BJ (cell line): ENCODE results near the gene STON1. TPM values are rescaled to one million over a fixed set of nuclear protein-coding genes. Genes with fewer than 3 reads are reported as not detected.
"Not testable (repeated sequence)": the region's sequence is repeated elsewhere in the genome, so short reads cannot be mapped to it uniquely, and the experiment has no call there.

Source experiments
- CTCF ChIA-PET: fragments of 350-600 bp; formaldehyde crosslinking; extraction: SDS; loops from one replicate; lab custom pipeline; 2021; ENCODE audit warnings: antibody characterized with exemption, inconsistent platforms; lab: Yijun Ruan, JAX
- POLR2A ChIA-PET: fragments of 300-600 bp; sonication (Branson Sonifier 250); formaldehyde crosslinking; extraction: SDS; loops from one replicate; lab custom pipeline; 2021; ENCODE audit warnings: antibody characterized with exemption; lab: Charles Lee
- DNase-seq: peaks from one replicate; pipeline ENCODE4 v3.0.0-alpha.2; 2011; ENCODE audit warnings: low read depth
- H3K27me3 ChIP-seq: 2 replicates; pipeline ENCODE4 v1.6.0; 2011; ENCODE audit warnings: low read length; ENCODE audit not compliant: control insufficient read depth, insufficient read depth
- H3K36me3 ChIP-seq: 2 replicates; pipeline ENCODE4 v1.5.1; 2011; ENCODE audit warnings: low read length; ENCODE audit not compliant: control insufficient read depth, insufficient read depth
- H3K4me3 ChIP-seq: 2 replicates; pipeline ENCODE4 v1.5.1; 2011; ENCODE audit warnings: low read depth, mild to moderate bottlenecking, control low read depth, low read length
- CTCF ChIP-seq: IDR thresholded peaks from 2 replicates; pipeline ENCODE4 v1.5.1; 2011; ENCODE audit warnings: low read depth, mild to moderate bottlenecking, control low read depth, inconsistent platforms, low read length, moderate library complexity; ENCODE audit not compliant: insufficient read depth
- polyA plus RNA-seq: library from polyadenylated mRNA; depleted of rRNA; stranded (reverse); fragments of >200 nt; gene quantifications from 2 replicates; pipeline ENCODE4 v1.2.3, GENCODE V29; 2011

Gene STON1
- polyA plus RNA-seq, 1 experiment, result 4.0 TPM

- DNase-seq, result no peak
- no peak for TF ChIP-seq CTCF
- no peak overlapping the region for H3K4me3 ChIP-seq
- CTCF ChIA-PET, result no interaction called here
- no peaks in the 10 kb centered on the region for H3K27me3 ChIP-seq
- H3K36me3 ChIP-seq, result no peaks in the 10 kb centered on the region
- POLR2A ChIA-PET, result no interaction called here
These were observed 77.5 kb downstream of the STON1 start for GRCh38 chr2:48607307-48608014.

- DNase-seq, result no peak
- Histone ChIP-seq H3K4me3 (no peak overlapping the region), H3K27me3 (no peaks in the 10 kb centered on the region), H3K36me3 (no peaks in the 10 kb centered on the region)
- TF ChIP-seq CTCF, result no peak
- ChIA-PET POLR2A (no interaction called here), CTCF (interaction anchor here (1.2 kb wide), 1 partner anchor 13 kb away, joined by 4 read pairs; no protein-coding TSS in a partner anchor)
These were observed 83.3 kb downstream of the STON1 start for GRCh38 chr2:48613211-48613610.

- not testable (repeated sequence) for H3K27me3 ChIP-seq, DNase-seq
These were observed 84.6 kb downstream of the STON1 start for GRCh38 chr2:48614581-48614980.

GRCh38 chr2:48617618-48618017 is 87.7 kb downstream of the STON1 start, which contains the start of gene GTF2A1L:
GTF2A1L (plus strand) TSS chr2:48617856; CDS start chr2:48617875, 19 bp downstream.
- Histone ChIP-seq H3K27me3 (no peaks in the 10 kb centered on the region), H3K36me3 (no peaks in the 10 kb centered on the region), H3K4me3 (no peak within 1 kb of the TSS)
- DNase-seq, result no peak
- CTCF ChIA-PET, result no interaction called here
- no peak for TF ChIP-seq CTCF
- POLR2A ChIA-PET, result no interaction called here

More at GRCh38 chr2:48614581-48614980, 84.6 kb downstream of the STON1 start:
- H3K36me3 ChIP-seq, POLR2A ChIA-PET, CTCF ChIA-PET, H3K4me3 ChIP-seq: not testable (repeated sequence)

GRCh38 chr2:48619526-48619925 is 89.6 kb downstream of the STON1 start:
- ChIA-PET CTCF (no interaction called here), POLR2A (no interaction called here)
- no peak overlapping the region for H3K4me3 ChIP-seq
- H3K27me3 ChIP-seq, result no peaks in the 10 kb centered on the region
- no peaks in the 10 kb centered on the region for H3K36me3 ChIP-seq
- DNase-seq, result no peak
- TF ChIP-seq CTCF, result no peak

- H3K27me3 ChIP-seq, result no peaks in the 10 kb centered on the region
- DNase-seq, result no peak
- H3K4me3 ChIP-seq, result no peak overlapping the region
- no peaks in the 10 kb centered on the region for H3K36me3 ChIP-seq
- ChIA-PET CTCF (no interaction called here), POLR2A (no interaction called here)
- no peak for TF ChIP-seq CTCF
These were observed 90.7 kb downstream of the STON1 start for GRCh38 chr2:48620604-48621003.

GRCh38 chr2:48622691-48623090 is 92.7 kb downstream of the STON1 start:
- H3K27me3 ChIP-seq, H3K36me3 ChIP-seq, H3K4me3 ChIP-seq, POLR2A ChIA-PET, DNase-seq: not testable (repeated sequence)
- CTCF ChIA-PET, result interaction anchor here (0.6 to 1.1 kb wide), 2 partner anchors 19 to 23 kb away, joined by 3 to 4 read pairs; no protein-coding TSS in a partner anchor
